ENCODE data around the gene CALN1. TPM values are rescaled to one million over a fixed set of nuclear protein-coding genes. Genes with fewer than 3 reads are reported as not detected.

CALN1 gene
- polyA plus RNA-seq, 1 experiment, result not detected

- ChIA-PET POLR2A (no interaction called here), CTCF (no interaction called here)
- no peak for DNase-seq (ENCODE audit: low read depth, low spot score)
- TF ChIP-seq, protein P1, sequence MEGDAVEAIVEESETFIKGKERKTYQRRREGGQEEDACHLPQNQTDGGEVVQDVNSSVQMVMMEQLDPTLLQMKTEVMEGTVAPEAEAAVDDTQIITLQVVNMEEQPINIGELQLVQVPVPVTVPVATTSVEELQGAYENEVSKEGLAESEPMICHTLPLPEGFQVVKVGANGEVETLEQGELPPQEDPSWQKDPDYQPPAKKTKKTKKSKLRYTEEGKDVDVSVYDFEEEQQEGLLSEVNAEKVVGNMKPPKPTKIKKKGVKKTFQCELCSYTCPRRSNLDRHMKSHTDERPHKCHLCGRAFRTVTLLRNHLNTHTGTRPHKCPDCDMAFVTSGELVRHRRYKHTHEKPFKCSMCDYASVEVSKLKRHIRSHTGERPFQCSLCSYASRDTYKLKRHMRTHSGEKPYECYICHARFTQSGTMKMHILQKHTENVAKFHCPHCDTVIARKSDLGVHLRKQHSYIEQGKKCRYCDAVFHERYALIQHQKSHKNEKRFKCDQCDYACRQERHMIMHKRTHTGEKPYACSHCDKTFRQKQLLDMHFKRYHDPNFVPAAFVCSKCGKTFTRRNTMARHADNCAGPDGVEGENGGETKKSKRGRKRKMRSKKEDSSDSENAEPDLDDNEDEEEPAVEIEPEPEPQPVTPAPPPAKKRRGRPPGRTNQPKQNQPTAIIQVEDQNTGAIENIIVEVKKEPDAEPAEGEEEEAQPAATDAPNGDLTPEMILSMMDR (IDR thresholded peaks at IDR 0.05; ENCODE audit: low read depth, low read length), result no peak
- peaks cover 17% of the 10 kb centered on the region; the same call in 1 of the 2 replicates for H3K9me3 ChIP-seq (ENCODE audit: control insufficient read depth, insufficient read depth, low read length)
- no peak overlapping the region for H3K27ac ChIP-seq (ENCODE audit: low read depth, low read length)
- H3K4me3 ChIP-seq (ENCODE audit: low read depth, low read length), result no peak overlapping the region
- H3K27me3 ChIP-seq (ENCODE audit: control insufficient read depth, insufficient read depth, low read length), result no peaks in the 10 kb centered on the region
These were observed 569.8 kb downstream of the CALN1 start for GRCh38 chr7:71842381-71842780.

DNA sequence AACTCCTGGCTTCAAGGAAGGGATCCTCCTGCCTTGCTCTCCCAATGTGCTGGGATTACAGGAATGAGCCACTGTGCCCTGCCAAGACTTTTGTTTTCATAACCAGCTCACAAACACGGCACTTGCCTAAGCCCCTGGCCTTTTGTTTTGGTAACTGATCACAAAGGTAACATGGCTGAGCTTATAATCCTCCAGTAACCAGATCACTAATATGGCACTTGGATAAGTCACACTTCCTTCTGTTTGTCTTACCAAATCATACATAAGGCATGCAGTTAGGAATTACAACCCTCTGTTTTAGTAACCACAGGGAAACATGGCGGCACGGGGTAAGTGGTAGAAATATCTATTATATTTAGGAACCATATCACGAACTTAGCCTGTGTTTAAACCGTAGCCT, 577.1 kb downstream of the CALN1 start:
- H3K9me3 ChIP-seq (ENCODE audit: control insufficient read depth, insufficient read depth, low read length), result peaks cover 46% of the 10 kb centered on the region
- H3K27ac ChIP-seq (ENCODE audit: low read depth, low read length), result no peak overlapping the region
- CTCF ChIA-PET, result no interaction called here
- POLR2A ChIA-PET, result no interaction called here
- TF ChIP-seq, protein P1 (IDR thresholded peaks at IDR 0.05; ENCODE audit: low read depth, low read length), result no peak
- H3K4me3 ChIP-seq (ENCODE audit: low read depth, low read length), result no peak overlapping the region
- H3K27me3 ChIP-seq (ENCODE audit: control insufficient read depth, insufficient read depth, low read length), result no peaks in the 10 kb centered on the region
- DNase-seq (ENCODE audit: low read depth, low spot score), result no peak

DNA sequence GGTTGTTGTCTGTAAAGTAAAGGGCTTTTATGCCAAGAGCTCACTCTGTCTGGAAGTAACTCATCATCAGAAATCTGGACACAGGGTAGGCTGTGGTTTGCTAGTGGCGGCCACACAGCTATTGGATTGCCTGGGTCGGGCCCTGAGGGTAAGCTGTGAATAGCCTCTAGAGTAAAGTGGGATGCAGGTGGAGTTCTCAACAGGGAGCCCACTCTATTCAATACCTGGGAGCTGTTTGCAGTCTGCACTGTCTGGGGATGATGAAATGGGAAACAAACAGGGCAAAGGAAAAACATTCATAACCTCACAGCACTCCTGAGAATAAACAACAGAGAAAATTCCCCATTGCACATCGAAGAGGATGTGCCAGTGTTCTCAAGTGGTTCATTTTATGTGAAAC, 582.6 kb downstream of the CALN1 start:
- POLR2A ChIA-PET, result no interaction called here
- TF ChIP-seq, protein P1 (IDR thresholded peaks at IDR 0.05; ENCODE audit: low read depth, low read length), result no peak
- no peaks in the 10 kb centered on the region for H3K27me3 ChIP-seq (ENCODE audit: control insufficient read depth, insufficient read depth, low read length)
- CTCF ChIA-PET, result no interaction called here
- H3K27ac ChIP-seq (ENCODE audit: low read depth, low read length), result no peak overlapping the region
- no peak for DNase-seq (ENCODE audit: low read depth, low spot score)
- H3K9me3 ChIP-seq (ENCODE audit: control insufficient read depth, insufficient read depth, low read length), result peaks cover 41% of the 10 kb centered on the region
- no peak overlapping the region for H3K4me3 ChIP-seq (ENCODE audit: low read depth, low read length)

DNA sequence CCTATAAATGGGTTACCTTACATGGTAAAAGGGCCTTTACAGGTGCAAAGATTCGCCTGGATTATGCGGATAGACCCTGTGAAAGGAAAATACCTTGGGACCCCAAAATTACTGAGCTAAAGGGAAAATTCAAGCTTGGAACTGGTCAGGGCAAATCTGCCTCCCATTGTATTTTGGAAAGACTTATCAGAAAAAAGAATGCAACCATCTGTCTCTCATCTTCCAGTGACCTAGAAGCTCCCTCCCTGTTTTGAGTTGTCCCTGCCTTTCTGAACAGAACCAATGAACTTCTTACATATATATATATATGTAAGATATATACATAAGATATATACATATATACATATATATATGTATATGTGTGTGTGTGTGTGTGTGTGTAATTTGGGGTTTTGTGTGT, 583.8 kb downstream of the CALN1 start:
- Histone ChIP-seq H3K27me3 (ENCODE audit: control insufficient read depth, insufficient read depth, low read length) (no peaks in the 10 kb centered on the region), H3K4me3 (ENCODE audit: low read depth, low read length) (no peak overlapping the region), H3K9me3 (ENCODE audit: control insufficient read depth, insufficient read depth, low read length) (peaks cover 43% of the 10 kb centered on the region), H3K27ac (ENCODE audit: low read depth, low read length) (no peak overlapping the region)
- TF ChIP-seq, protein P1 (IDR thresholded peaks at IDR 0.05; ENCODE audit: low read depth, low read length), result no peak
- POLR2A ChIA-PET, result no interaction called here
- CTCF ChIA-PET, result no interaction called here
- DNase-seq (ENCODE audit: low read depth, low spot score), result no peak

DNA sequence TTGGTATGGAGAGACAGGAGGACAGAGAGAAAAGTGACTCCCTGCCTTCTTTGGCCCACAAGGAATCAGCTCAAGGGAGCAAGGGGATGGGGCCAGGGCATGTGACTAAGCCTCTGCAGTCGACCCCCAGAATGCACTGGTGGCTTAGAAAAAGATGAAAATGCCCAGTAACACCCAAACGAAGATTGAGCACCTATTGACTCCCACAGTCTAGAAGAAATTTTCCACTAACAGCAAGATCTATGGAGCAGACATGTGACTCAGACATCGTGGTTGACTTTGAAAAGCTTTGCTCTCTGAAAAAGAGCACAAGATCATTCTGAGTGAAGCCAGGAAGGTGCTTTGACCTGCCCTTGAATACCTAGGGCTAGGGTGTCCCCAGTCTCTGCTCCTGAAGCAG, 586.0 kb downstream of the CALN1 start:
- H3K27me3 ChIP-seq (ENCODE audit: control insufficient read depth, insufficient read depth, low read length), result no peaks in the 10 kb centered on the region
- ChIA-PET CTCF (no interaction called here), POLR2A (no interaction called here)
- TF ChIP-seq, protein P1 (IDR thresholded peaks at IDR 0.05; ENCODE audit: low read depth, low read length), result no peak
- no peak overlapping the region for H3K4me3 ChIP-seq (ENCODE audit: low read depth, low read length)
- H3K9me3 ChIP-seq (ENCODE audit: control insufficient read depth, insufficient read depth, low read length), result peaks cover 39% of the 10 kb centered on the region
- H3K27ac ChIP-seq (ENCODE audit: low read depth, low read length), result no peak overlapping the region
- no peak for DNase-seq (ENCODE audit: low read depth, low spot score)

Measured in AG04450 (cell line).